Measurements from ENCODE around the gene SHOC2. TPM values are rescaled to one million over a fixed set of nuclear protein-coding genes. Genes with fewer than 3 reads are reported as not detected.

The SHOC2 gene
- total RNA-seq, 1 experiment from 2014 or later = 23.7 TPM

DNA sequence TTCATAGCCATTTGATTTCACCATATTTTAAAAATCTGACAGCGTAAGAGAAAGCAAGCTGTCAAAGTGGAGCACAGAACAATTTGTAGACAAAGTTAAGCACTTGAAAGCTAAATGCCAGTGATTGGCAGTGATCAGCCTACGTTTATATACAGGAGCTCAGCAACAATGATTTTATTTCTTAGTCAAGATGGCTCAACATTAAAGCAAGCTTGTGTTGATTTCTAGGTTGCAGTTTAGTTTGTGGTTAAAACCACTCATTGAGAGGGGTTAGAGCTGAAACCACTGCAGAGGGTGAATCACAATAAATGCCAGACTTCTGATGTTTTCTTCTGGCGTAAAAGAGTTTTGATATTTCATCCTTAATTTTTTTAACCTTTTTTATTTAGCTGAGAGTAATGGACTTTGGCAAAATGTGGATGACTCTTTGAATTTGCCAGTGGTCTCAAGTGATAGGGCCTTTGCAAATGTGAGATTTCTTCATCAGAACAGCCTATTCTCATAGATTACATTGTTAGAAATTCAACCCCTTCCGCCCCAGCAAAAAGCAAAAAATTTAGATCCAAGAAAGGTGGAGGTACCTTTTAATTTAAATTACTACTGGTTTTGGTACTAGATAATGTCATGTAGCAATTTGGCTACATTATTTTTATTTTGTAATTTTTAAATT lies 73.8 kb downstream of the SHOC2 start:
- no peak overlapping the region for H2BK15ac ChIP-seq (ENCODE audit: low read depth, low read length)
- Mint-ChIP-seq H3K9me3 (no peaks in the 10 kb centered on the region), H3K27me3 (ENCODE audit: low read depth) (no peaks in the 10 kb centered on the region), H3K27ac (no peak overlapping the region), H3K4me1 (no peaks in the 10 kb centered on the region), H3K36me3 (ENCODE audit: insufficient read depth in 1 of 3, low read depth in 3 of 3) (peaks cover 12 to 17% (median 13%) of the 10 kb centered on the region in 3 experiments), H3K4me3 (no peak overlapping the region)
- H3T11ph ChIP-seq (ENCODE audit: low read length) = no peak overlapping the region
- no peak overlapping the region for H2AK5ac ChIP-seq (ENCODE audit: insufficient read length, low read length)
- no peak overlapping the region for H3K27ac ChIP-seq (ENCODE audit: insufficient read length, low read depth, low read length)
- no peak overlapping the region for H2AFZ ChIP-seq (ENCODE audit: low read length)
- H3K79me2 ChIP-seq (ENCODE audit: insufficient read depth, low read length) = no peaks in the 10 kb centered on the region
- no peak overlapping the region for H3K4me2 ChIP-seq (ENCODE audit: insufficient read depth, insufficient read length, low read length)
- no peaks in the 10 kb centered on the region for H3K9me3 ChIP-seq (ENCODE audit: control insufficient read depth, low read depth, low read length)
- H3K4me1 ChIP-seq (ENCODE audit: insufficient read depth, low read length) = no peaks in the 10 kb centered on the region
- H4K91ac ChIP-seq (ENCODE audit: insufficient read length, low read depth, low read length) = no peak overlapping the region
- no peak overlapping the region for H3K9ac ChIP-seq (ENCODE audit: extremely low read depth, insufficient read length, low read length)
- no peaks in the 10 kb centered on the region for H4K20me1 ChIP-seq (ENCODE audit: control insufficient read depth, insufficient read depth, insufficient read length)
- H2BK5ac ChIP-seq (ENCODE audit: insufficient read length, low read length) = no peak overlapping the region
- no peak overlapping the region for H2BK12ac ChIP-seq (ENCODE audit: insufficient read length, low read depth, low read length)
- H3K79me1 ChIP-seq (ENCODE audit: insufficient read depth, low read depth, low read length, poor library complexity, severe bottlenecking) = no peaks in the 10 kb centered on the region
- H3K4ac ChIP-seq (ENCODE audit: low read depth, low read length) = no peak overlapping the region
- H3K27me3 ChIP-seq (ENCODE audit: insufficient read depth, low read length) = no peaks in the 10 kb centered on the region; the same call in 1 of the 2 replicates
- no peak for DNase-seq
- H3K14ac ChIP-seq (ENCODE audit: insufficient read depth, low read length) = no peak overlapping the region
- no peak overlapping the region for H3K56ac ChIP-seq (ENCODE audit: insufficient read length, low read depth, low read length)
- no CpG with 5 or more reads among the region's 4 CpGs for WGBS (ENCODE audit: extremely low coverage, insufficient read length, low lambda C conversion rate)
- H2BK20ac ChIP-seq (ENCODE audit: low read depth, low read length, poor library complexity, severe bottlenecking) = no peak overlapping the region
- no peaks in the 10 kb centered on the region for H3K23me2 ChIP-seq (ENCODE audit: insufficient read length, low read depth, low read length, poor library complexity, severe bottlenecking)
- no peak overlapping the region for H4K8ac ChIP-seq (replicated peaks; ENCODE audit: insufficient read length, low read depth, low read length)
- H4K5ac ChIP-seq (ENCODE audit: insufficient read length, low read depth, low read length) = no peak overlapping the region
- no peak overlapping the region for H2BK120ac ChIP-seq (ENCODE audit: low read depth, low read length, poor library complexity, severe bottlenecking)
- H3K18ac ChIP-seq (ENCODE audit: insufficient read length, low read depth, low read length) = no peak overlapping the region
- no peak overlapping the region for H3K23ac ChIP-seq (ENCODE audit: insufficient read length, low read depth, low read length)
- TF ChIP-seq, protein P1, sequence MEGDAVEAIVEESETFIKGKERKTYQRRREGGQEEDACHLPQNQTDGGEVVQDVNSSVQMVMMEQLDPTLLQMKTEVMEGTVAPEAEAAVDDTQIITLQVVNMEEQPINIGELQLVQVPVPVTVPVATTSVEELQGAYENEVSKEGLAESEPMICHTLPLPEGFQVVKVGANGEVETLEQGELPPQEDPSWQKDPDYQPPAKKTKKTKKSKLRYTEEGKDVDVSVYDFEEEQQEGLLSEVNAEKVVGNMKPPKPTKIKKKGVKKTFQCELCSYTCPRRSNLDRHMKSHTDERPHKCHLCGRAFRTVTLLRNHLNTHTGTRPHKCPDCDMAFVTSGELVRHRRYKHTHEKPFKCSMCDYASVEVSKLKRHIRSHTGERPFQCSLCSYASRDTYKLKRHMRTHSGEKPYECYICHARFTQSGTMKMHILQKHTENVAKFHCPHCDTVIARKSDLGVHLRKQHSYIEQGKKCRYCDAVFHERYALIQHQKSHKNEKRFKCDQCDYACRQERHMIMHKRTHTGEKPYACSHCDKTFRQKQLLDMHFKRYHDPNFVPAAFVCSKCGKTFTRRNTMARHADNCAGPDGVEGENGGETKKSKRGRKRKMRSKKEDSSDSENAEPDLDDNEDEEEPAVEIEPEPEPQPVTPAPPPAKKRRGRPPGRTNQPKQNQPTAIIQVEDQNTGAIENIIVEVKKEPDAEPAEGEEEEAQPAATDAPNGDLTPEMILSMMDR (conservative IDR thresholded peaks at IDR 0.05) = no peak
